A549 treated with CORT108297 at 1 μM for 4 hours (cell line): ENCODE results near the gene PFKFB3. TPM values are rescaled to one million over a fixed set of nuclear protein-coding genes. Genes with fewer than 3 reads are reported as not detected.

Experiments used
- total RNA-seq: library from RNA; stranded (reverse); fragments of 200-300 nt; extraction: Qiagen RNA extraction; gene quantifications from 5 replicates; pipeline ENCODE4 v1.2.3, GENCODE V29; 2022

The PFKFB3 gene
- 157 to 192 TPM (median 185 TPM) in 5 replicates for total RNA-seq

GRCh38 chr10:6202684-6203330 lies at the start of gene PFKFB3:
TSS of gene PFKFB3 (plus strand) at chr10:6202932. CDS start at chr10:6203261, 329 bp downstream.

Other genes with a start within 250 kb of the PFKFB3 start
- gene IL15RA, start 225.4 kb upstream of the PFKFB3 start, total RNA-seq: 2.9 to 5.0 TPM (median 3.8 TPM) in 5 replicates
- not detected in 5 replicates for gene IL2RA, start 140.6 kb upstream of the PFKFB3 start, total RNA-seq
- gene RBM17, start 113.9 kb upstream of the PFKFB3 start, total RNA-seq: 111 to 123 TPM (median 114 TPM) in 5 replicates